HG02885 (cell line): Measurements from ENCODE around the gene POMT2.

Experiments
- ATAC-seq: cut with Tn5 transposase; IDR thresholded peaks from one replicate; pipeline ENCODE4 v1.9.1; 2021; ENCODE audit warnings: mild to moderate bottlenecking; ENCODE audit not compliant: unreplicated experiment, poor library complexity

POMT2 gene

DNA sequence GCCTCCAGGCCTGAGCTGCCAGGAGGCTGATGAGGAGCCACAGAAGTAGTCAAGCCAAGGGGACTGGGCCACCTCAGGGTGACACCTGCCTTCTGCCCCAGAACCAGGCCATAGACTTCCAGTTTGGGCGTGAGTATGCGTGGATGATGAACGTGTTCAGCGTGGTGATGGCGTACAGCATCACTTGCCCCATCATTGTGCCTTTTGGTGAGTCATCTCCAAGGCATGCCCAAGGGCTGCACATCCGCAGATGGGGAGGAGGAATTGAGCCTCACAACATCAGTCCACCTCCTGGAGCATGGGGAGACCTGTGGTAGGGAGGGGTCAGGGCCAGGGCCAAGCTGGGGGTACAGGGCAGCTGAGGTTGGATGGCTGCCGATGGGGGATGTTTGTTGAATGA, 72.0 kb downstream of the POMT2 start:
- ATAC-seq, result no peak

DNA sequence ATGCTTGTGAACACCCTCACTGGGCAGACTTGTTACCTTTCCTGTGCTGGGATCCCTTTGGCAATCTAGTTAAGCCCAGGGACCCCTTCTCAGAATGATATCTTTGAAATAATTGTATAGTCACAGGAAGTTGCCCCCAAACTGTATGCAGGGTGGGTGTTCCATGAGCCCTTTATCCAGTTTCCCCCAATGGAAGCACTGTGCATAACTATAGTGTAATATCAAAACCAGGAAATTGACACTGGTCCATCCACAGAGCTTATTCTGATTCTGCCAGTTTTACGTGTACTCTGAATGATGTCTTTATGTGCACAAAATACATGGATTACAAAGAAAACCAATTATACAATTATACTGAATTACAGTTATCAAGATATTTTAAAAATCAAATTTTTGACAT, 73.9 kb downstream of the POMT2 start:
- ATAC-seq, result no peak

DNA sequence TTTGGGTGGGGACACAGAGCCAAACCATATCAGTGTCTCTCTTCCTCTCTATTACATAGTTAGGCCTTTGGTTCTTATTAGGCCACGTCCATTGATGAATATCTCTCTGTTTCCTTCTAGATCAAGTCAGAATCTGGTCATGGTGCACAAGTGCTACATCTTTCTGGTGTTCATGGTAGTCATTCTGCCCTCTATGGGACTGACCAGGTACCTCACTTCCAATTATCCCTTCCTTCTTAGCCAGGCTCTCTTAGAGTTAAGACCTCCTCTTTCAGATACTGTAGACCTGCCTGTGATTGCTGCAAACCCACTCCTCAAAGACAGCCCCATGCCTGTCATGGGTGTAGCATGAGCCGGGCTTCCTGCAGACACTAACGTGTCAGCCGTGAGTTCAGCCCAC, 74.9 kb downstream of the POMT2 start:
- no peak for ATAC-seq

DNA sequence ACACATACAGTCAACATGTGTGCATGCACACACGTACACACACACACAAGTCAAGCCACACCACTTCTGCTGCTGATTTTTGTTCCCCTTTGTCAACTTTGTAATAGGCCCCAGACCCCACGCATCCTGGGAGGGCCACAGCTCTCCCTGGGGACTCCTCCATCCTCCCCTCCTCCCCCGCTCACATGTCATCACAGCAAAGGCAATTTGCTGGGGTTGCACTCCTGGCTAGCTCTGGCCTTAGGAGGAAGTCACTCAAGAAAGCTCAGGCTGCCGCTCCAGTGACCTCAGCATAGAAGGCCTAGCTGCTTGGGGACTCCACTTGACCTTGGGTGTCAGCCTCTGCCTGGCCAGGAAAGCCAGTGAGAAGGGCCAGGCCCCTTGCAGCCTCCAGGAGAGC, 76.8 kb downstream of the POMT2 start:
- ATAC-seq, result no peak

- ATAC-seq, result no peak
Observed at GRCh38 chr14:77242752-77243151, 77.9 kb downstream of the POMT2 start.

DNA sequence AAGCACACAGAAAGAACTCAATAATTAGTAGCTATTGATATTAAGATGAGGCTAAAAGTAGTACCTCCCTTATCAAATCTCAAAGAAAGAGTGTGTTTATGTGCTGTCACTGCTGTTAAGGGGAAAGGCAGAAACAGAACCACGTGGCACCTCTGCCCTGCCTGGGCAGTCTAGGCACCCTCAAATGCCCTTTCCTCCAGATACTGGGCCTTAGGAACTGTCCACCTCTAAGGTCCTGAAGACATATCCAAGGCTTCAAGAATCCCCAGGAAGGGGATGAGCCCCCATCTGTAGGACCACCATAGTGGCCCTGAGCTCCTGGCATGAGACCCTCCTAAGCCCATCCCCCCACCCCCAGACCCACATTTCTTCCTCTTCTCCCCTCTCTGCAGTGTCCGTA, 78.7 kb downstream of the POMT2 start:
- no peak for ATAC-seq

DNA sequence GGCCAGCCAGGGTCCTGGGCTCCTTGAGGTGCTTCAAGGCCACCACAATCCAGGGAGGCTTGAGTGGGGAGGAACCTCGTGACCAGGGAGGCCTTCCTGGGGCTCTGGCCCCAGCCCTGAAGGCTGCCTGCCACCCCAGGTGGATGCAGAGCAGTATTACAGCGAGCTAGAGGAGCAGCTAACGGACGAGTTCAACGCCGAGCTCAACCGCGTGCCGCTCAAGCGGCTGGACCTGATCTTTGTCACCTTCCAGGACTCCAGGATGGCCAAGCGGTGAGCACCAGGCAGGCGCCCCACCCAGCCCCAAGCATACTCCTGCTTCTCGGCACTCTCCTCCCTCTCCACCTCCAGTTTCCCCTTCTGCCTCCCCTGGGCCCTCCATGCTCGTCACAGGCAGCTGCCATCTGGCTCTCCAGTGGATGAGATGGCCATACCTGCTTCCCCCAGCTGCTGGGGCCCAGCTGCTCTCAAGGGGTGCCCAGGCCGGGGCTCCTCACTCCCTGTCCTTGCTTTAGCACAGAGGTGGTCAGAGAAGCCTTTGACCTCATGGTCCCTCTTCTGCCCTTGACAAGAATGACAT, 80.3 kb downstream of the POMT2 start:
- ATAC-seq, result no peak

DNA sequence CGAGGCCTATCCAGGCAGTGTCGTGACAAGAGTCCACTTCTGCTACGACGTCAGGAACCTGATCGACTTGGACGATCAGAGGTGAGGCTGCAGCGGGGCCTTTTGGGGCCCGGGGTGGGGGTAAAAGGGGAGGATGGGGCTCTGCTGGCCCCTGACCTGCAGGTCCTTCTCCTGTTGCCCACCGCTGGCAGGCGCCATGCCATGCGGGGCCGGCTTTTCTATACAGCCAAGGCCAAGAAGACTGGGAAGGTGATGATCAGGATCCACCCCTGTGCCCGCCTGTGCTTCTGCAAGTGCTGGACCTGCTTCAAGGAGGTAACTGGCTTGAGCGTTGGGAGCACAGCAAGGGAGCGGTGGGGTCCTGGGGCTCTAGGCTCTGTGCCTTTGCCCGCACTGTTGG, 81.3 kb downstream of the POMT2 start:
- ATAC-seq, result no peak

GRCh38 chr14:77238996-77239395, 81.7 kb downstream of the POMT2 start:
- no peak for ATAC-seq

- no peak for ATAC-seq
Observed at GRCh38 chr14:77238356-77238755, 82.3 kb downstream of the POMT2 start.

GRCh38 chr14:77236814-77237213, 83.9 kb downstream of the POMT2 start:
- ATAC-seq, result no peak

DNA sequence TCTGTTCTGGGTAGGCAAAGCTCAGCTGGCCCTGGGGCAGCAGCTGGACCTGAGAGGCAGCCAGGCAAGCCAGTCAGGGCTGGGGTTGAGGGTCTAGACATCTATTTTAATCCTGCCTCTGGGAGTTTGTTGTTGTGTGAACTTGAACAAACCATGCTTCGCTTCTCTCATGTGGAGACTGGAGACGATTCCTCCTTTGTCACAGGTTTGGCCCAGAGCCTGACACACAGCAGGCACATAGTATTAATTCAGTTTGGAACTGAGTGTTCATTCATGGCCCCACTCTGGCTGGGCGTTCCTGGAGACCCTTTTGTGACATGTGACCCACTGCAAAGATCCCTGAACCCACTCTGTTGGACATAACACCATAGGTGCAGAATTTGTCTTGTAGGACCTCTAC, 89.0 kb downstream of the POMT2 start:
- ATAC-seq, result no peak

DNA sequence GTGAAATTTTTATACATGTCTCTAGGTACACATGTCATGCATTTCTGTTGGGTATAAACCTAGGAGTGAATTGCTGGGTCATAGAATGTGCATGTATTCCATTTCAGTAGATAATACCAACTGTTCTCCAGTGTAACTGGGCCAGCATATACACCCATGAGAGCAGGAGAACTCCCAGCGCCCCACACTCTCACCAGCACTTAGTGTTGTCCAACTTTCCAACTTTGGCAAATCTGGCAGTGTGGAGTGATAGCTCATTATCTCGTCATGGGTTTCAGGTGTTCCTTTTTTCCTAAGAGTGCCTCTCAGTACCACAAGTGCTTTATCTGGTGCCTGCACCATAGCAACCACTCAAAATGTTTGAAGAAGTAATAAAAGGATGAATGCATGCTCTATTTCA, 89.8 kb downstream of the POMT2 start:
- no peak for ATAC-seq

GRCh38 chr14:77228056-77228455, 92.6 kb downstream of the POMT2 start:
- no peak for ATAC-seq

DNA sequence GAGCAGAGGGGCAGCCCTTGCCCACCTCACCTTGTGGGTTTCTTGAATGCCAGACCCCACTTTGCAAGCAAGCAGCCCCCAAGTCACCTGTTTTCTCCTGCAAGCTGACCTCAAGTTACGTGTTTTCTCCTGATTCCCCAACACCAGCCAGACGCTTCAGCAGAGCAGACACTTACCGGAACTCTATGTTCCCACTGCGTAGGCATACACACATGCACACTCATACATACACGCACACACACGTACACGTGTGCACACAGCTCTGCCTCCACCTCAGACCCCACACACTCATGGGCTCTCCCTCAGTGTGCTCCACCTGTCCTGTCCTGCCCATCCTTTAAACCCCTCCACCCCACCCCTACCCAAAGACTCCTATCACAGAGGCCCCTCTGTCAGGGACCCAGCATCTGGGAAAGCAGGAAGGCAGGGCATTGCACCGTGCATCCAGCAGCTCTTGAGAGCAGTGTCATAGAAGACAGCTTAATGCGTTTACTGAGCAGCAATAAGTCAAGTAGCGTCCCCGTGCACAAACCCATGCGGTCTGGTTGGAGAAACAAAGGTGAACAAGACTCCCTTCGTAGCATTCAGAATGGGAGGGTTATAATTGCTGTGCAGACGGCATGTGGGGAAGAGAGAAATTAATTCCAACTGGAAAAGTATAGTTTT, 94.7 kb downstream of the POMT2 start:
- ATAC-seq, result no peak

DNA sequence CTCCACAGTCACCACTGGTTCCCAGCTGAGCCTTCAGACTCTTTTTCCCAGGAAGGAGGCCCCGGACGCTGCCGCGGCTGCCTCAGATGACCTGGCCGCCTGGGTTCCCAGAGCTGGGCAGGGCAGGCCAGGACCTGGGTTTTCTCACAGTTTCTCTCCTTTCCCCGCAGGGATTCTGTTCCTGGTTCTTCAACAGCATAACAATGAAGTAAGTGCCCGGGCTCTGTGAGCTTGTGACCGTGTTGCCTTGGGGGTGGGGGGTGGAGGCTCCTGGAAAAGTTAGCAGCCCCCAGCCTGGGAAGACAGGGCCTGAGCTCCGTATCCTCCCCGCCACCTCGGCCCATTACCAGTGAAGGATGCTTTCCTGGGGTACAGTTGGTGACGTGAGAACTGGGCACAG, 95.4 kb downstream of the POMT2 start:
- ATAC-seq, result no peak
